SK-N-DZ (cell line): Measurements from ENCODE around the gene APH1A. TPM values are rescaled to one million over a fixed set of nuclear protein-coding genes. Genes with fewer than 3 reads are reported as not detected.
"Not testable (repeated sequence)": the region's sequence is repeated elsewhere in the genome, so short reads cannot be mapped to it uniquely, and the experiment has no call there.

Source experiments
- DNase-seq: peaks from one replicate; pipeline ENCODE4 v3.0.0-alpha.2; 2015; ENCODE audit warnings: low spot score
- polyA plus RNA-seq, 2 experiments: library from polyadenylated mRNA; depleted of rRNA; stranded (reverse); fragments of >200 nt; gene quantifications; 2 replicates each; pipeline ENCODE4 v1.2.3, GENCODE V29; 2014

APH1A gene
- polyA plus RNA-seq (2014; cell fraction: cytosol; rRNA removed): 241 and 259 TPM in 2 replicates
- polyA plus RNA-seq (2014; cell fraction: nucleus; rRNA removed): 157 and 245 TPM in 2 replicates

GRCh38 chr1:150268705-150269403 is at the start of gene APH1A:
APH1A (minus strand) TSS chr1:150269016; CDS start chr1:150268810, 206 bp downstream.
- DNase-seq: peak; percentile 98

GRCh38 chr1:150314691-150315090 is 45.9 kb upstream of the APH1A start:
- not testable (repeated sequence) for DNase-seq

GRCh38 chr1:150311762-150312161 is 42.9 kb upstream of the APH1A start:
- DNase-seq: no peak

- no peak for DNase-seq
These were observed 41.1 kb upstream of the APH1A start for GRCh38 chr1:150309758-150310508.

GRCh38 chr1:150308585-150308984 is 39.8 kb upstream of the APH1A start:
- DNase-seq: not testable (repeated sequence)

- DNase-seq: no peak
These were observed 34.1 kb upstream of the APH1A start for GRCh38 chr1:150302902-150303301.

GRCh38 chr1:150302338-150302737 is 33.5 kb upstream of the APH1A start:
- no peak for DNase-seq

- DNase-seq: no peak
These were observed 30.9 kb upstream of the APH1A start for GRCh38 chr1:150299716-150300115.

GRCh38 chr1:150295476-150295875 is 26.7 kb upstream of the APH1A start:
- no peak for DNase-seq

GRCh38 chr1:150293433-150294253 is 24.8 kb upstream of the APH1A start, which contains the start of gene MRPS21:
MRPS21 (plus strand) TSS chr1:150293861; CDS start chr1:150294367, 506 bp downstream.
- DNase-seq: peak; percentile 94

GRCh38 chr1:150288822-150289221 is 20.0 kb upstream of the APH1A start:
- DNase-seq: no peak

- no peak for DNase-seq
These were observed 19.6 kb upstream of the APH1A start for GRCh38 chr1:150288382-150288781.

- no peak for DNase-seq
These were observed 14.4 kb upstream of the APH1A start for GRCh38 chr1:150283260-150283659.

GRCh38 chr1:150282558-150282958 is 13.7 kb upstream of the APH1A start:
- DNase-seq: no peak

- peak; percentile 100 for DNase-seq
These were observed 13.1 kb upstream of the APH1A start, which contains the start of gene CIART for GRCh38 chr1:150281758-150282557. CIART (plus strand) TSS chr1:150282554; CDS start chr1:150283268, 714 bp downstream.

- peak; percentile 76 for DNase-seq
These were observed 12.5 kb upstream of the APH1A start for GRCh38 chr1:150281221-150281757.

GRCh38 chr1:150280138-150280707 is 11.4 kb upstream of the APH1A start:
- no peak for DNase-seq

- DNase-seq: no peak
These were observed 4.5 kb upstream of the APH1A start for GRCh38 chr1:150273311-150273710.

- no peak for DNase-seq
These were observed 2.6 kb upstream of the APH1A start for GRCh38 chr1:150271291-150271959.

GRCh38 chr1:150269451-150269850 is 635 bp upstream of the APH1A start:
- no peak for DNase-seq
